Peyer's patch (tissue), 4 donors: ENCODE data around the gene MAN1B1. TPM values are rescaled to one million over a fixed set of nuclear protein-coding genes. Genes with fewer than 3 reads are reported as not detected.

Experiments
- DNase-seq, 3 donors: peaks; one replicate each; pipeline ENCODE4 v3.0.0-alpha.2; 2017 to 2019
- H3K27ac ChIP-seq, 4 donors: fragments of 200-600 bp; sonication (generic); one replicate each; pipeline ENCODE4 v1.5.1; 2016 to 2019
- H3K27me3 ChIP-seq, 2 donors: fragments of 200-600 bp; sonication (generic); one replicate each; pipeline ENCODE4 v1.5.1; 2019
- H3K36me3 ChIP-seq, 3 donors: fragments of 200-600 bp; sonication (generic); one replicate each; pipeline ENCODE4 v1.5.1; 2016 to 2019
- H3K4me1 ChIP-seq, 4 donors: fragments of 200-600 bp; sonication (generic); one replicate each; pipeline ENCODE4 v1.5.1; 2016 to 2019
- H3K4me3 ChIP-seq, 4 donors: fragments of 200-600 bp; sonication (generic); 1 replicate in 3 of 4; 2 replicates in 1 of 4; pipeline ENCODE4 v1.5.1; 2016 to 2019; ENCODE audit warnings: mild to moderate bottlenecking in 1 of 4
- H3K9me3 ChIP-seq, 4 donors: fragments of 200-600 bp; sonication (generic); one replicate each; pipeline ENCODE4 v1.5.1; 2016 to 2019; ENCODE audit warnings: mild to moderate bottlenecking in 1 of 4
- CTCF ChIP-seq, 6 experiments: fragments of 450-650 bp in 4 of 6; fragments of 200-600 bp in 2 of 6; sonication (generic) in 1 of 6; IDR thresholded peaks; one replicate each; pipeline ENCODE4 v1.5.1; 2017 to 2019; ENCODE audit warnings: antibody characterized with exemption in 6 of 6, mild to moderate bottlenecking in 3 of 6, moderate library complexity in 1 of 6
- POLR2A ChIP-seq, 2 donors: fragments of 450-650 bp; IDR thresholded peaks; one replicate each; pipeline ENCODE4 v1.5.1; 2017; ENCODE audit warnings: antibody characterized with exemption in 2 of 2, mild to moderate bottlenecking in 2 of 2, moderate library complexity in 2 of 2
- total RNA-seq, 4 donors: library from RNA; depleted of rRNA; stranded (reverse); fragments of >200 nt; gene quantifications; one replicate each; pipeline ENCODE4 v1.1.0, GENCODE V29; 2016

MAN1B1 gene
- total RNA-seq, 4 donors from 2014 or later: 42.7 to 74.7 (median 61.0) TPM

- peak in 1 of 3 donors; percentile 81 for DNase-seq
- Histone ChIP-seq H3K4me1 (peaks cover 5 to 41% (median 13%) of the 10 kb centered on the region in 4 donors), H3K27me3 (no peaks in the 10 kb centered on the region), H3K27ac (peak overlapping the region; percentile 1 to 46 (median 23)), H3K9me3 (no peaks in the 10 kb centered on the region), H3K36me3 (peaks cover 0 to 19% (median 0%) of the 10 kb centered on the region in 3 donors), H3K4me3 (no peak overlapping the region)
- no peak for TF ChIP-seq CTCF (IDR thresholded peaks at IDR 0.05)
Observed at GRCh38 chr9:137083394-137084004, 3.3 kb upstream of the MAN1B1 start.

GRCh38 chr9:137084526-137084925 is 2.3 kb upstream of the MAN1B1 start:
- Histone ChIP-seq H3K36me3 (peaks cover 0 to 13% (median 0%) of the 10 kb centered on the region in 3 donors), H3K27ac (no peak overlapping the region), H3K4me3 (no peak overlapping the region), H3K27me3 (no peaks in the 10 kb centered on the region), H3K4me1 (peaks cover 4 to 30% (median 9%) of the 10 kb centered on the region in 4 donors), H3K9me3 (no peaks in the 10 kb centered on the region)
- no peak for DNase-seq
- no peak for TF ChIP-seq CTCF (IDR thresholded peaks at IDR 0.05)
- TF ChIP-seq POLR2A (IDR thresholded peaks at IDR 0.05): no peak

- Histone ChIP-seq H3K9me3 (no peaks in the 10 kb centered on the region), H3K4me3 (peak overlapping the region; percentile 65 to 88 (median 86)), H3K27me3 (no peaks in the 10 kb centered on the region), H3K36me3 (no peaks in the 10 kb centered on the region), H3K4me1 (peaks cover 4 to 28% (median 9%) of the 10 kb centered on the region in 4 donors), H3K27ac (peak overlapping the region; percentile 91 to 96 (median 95))
- TF ChIP-seq CTCF (IDR thresholded peaks at IDR 0.05) (no peak), POLR2A (IDR thresholded peaks at IDR 0.05) (no peak)
- DNase-seq: peak; percentile 42 to 74 (median 64)
Observed at GRCh38 chr9:137085920-137086530, 760 bp upstream of the MAN1B1 start.

GRCh38 chr9:137087409-137087925 is 682 bp downstream of the MAN1B1 start:
- peak in 2 of 3 donors; percentile 40 to 58 for DNase-seq
- peak overlapping the region; percentile 65 to 88 (median 86) for H3K4me3 ChIP-seq
- H3K36me3 ChIP-seq: no peaks in the 10 kb centered on the region
- peaks cover 4 to 28% (median 9%) of the 10 kb centered on the region in 4 donors for H3K4me1 ChIP-seq
- H3K27me3 ChIP-seq: no peaks in the 10 kb centered on the region
- TF ChIP-seq CTCF (IDR thresholded peaks at IDR 0.05): no peak
- no peak for TF ChIP-seq POLR2A (IDR thresholded peaks at IDR 0.05)
- no peaks in the 10 kb centered on the region for H3K9me3 ChIP-seq
- peak overlapping the region; percentile 91 to 96 (median 95) for H3K27ac ChIP-seq

- Histone ChIP-seq H3K27me3 (no peaks in the 10 kb centered on the region), H3K9me3 (no peaks in the 10 kb centered on the region), H3K4me1 (peaks cover 4 to 27% (median 9%) of the 10 kb centered on the region in 4 donors), H3K4me3 (no peak overlapping the region), H3K36me3 (no peaks in the 10 kb centered on the region), H3K27ac (no peak overlapping the region)
- no peak for DNase-seq
- TF ChIP-seq POLR2A (IDR thresholded peaks at IDR 0.05) (no peak), CTCF (IDR thresholded peaks at IDR 0.05) (no peak)
Observed at GRCh38 chr9:137088121-137088520, 1.3 kb downstream of the MAN1B1 start.
